NCI-H1417 treated with DMSO at 0.1 percent for 48 hours (cell line): ENCODE results near the gene PALM3.
A peak's percentile ranks its signal among the peaks of the same experiment; 100 is the strongest.

ENCODE experiments used
- DNase-seq: peaks from one replicate; lab custom pipeline; 2025; lab: John Stamatoyannopoulos, UW

The PALM3 gene

GRCh38 chr19:14089662-14090508, 28.0 kb upstream of the PALM3 start:
- DNase-seq = no peak

- no peak for DNase-seq
Measured at GRCh38 chr19:14089412-14089661, 27.5 kb upstream of the PALM3 start.

- no peak for DNase-seq
Measured at GRCh38 chr19:14088634-14089411, 26.9 kb upstream of the PALM3 start.

- no peak for DNase-seq
Measured at GRCh38 chr19:14086098-14086497, 24.2 kb upstream of the PALM3 start.

GRCh38 chr19:14085309-14085995, 23.6 kb upstream of the PALM3 start, which contains the start of gene C19orf67:
TSS of gene C19orf67 (minus strand) at chr19:14085783. CDS start at chr19:14085627, 156 bp downstream.
- no peak for DNase-seq

- no peak for DNase-seq
Measured at GRCh38 chr19:14082675-14082960, 20.7 kb upstream of the PALM3 start.

- no peak for DNase-seq
Measured at GRCh38 chr19:14081797-14082674, 20.2 kb upstream of the PALM3 start.

GRCh38 chr19:14080887-14081796, 19.3 kb upstream of the PALM3 start:
- DNase-seq = peak; percentile 99

GRCh38 chr19:14078411-14078810, 16.5 kb upstream of the PALM3 start:
- DNase-seq = no peak

GRCh38 chr19:14073925-14074838, 12.3 kb upstream of the PALM3 start:
- no peak for DNase-seq

GRCh38 chr19:14073261-14073924, 11.5 kb upstream of the PALM3 start:
- no peak for DNase-seq

GRCh38 chr19:14072535-14073260, 10.8 kb upstream of the PALM3 start, which contains the start of gene MISP3:
TSS of gene MISP3 (plus strand) at chr19:14072786. CDS start at chr19:14073310, 524 bp downstream.
- DNase-seq = no peak

- no peak for DNase-seq
Measured at GRCh38 chr19:14070268-14071050, 8.6 kb upstream of the PALM3 start.

- no peak for DNase-seq
Measured at GRCh38 chr19:14066134-14066533, 4.3 kb upstream of the PALM3 start.

- DNase-seq = no peak
Measured at GRCh38 chr19:14063105-14063504, 1.2 kb upstream of the PALM3 start.

- DNase-seq = no peak
Measured at GRCh38 chr19:14062558-14062855, 631 bp upstream of the PALM3 start.

GRCh38 chr19:14061081-14061749, 661 bp downstream of the PALM3 start:
- no peak for DNase-seq
